K562 (cell line): Measurements from ENCODE around the gene CRKL. TPM values are rescaled to one million over a fixed set of nuclear protein-coding genes. Genes with fewer than 3 reads are reported as not detected.
A peak's percentile ranks its signal among the peaks of the same experiment; 100 is the strongest.

Experiments
- CEBPG ChIP-seq, 3 experiments: fragments of 200-800 bp in 1 of 3; sonication (Bioruptor generic) in 1 of 3; sonication (generic) in 1 of 3; formaldehyde crosslinking in 1 of 3; IDR thresholded peaks in 2 of 3; conservative IDR thresholded peaks in 1 of 3; 2 replicates each; pipeline versions ENCODE4 v1.6.1 to v1.8.0; 2016 to 2022; ENCODE audit warnings: missing compliant biosample characterization in 2 of 3, missing genetic modification characterization in 2 of 3, mild to moderate bottlenecking in 1 of 3, missing genetic modification reagents in 1 of 3
- DDX20 ChIP-seq: fragments of 450-650 bp; IDR thresholded peaks from 2 replicates; pipeline ENCODE4 v1.6.1; 2016; ENCODE audit warnings: missing genetic modification characterization, low read depth, mild to moderate bottlenecking, missing compliant biosample characterization, moderate library complexity
- MTA2 ChIP-seq: fragments of 450-650 bp; IDR thresholded peaks from 2 replicates; pipeline ENCODE4 v1.6.1; 2016; ENCODE audit warnings: low read depth
- PHB2 ChIP-seq: fragments of 450-650 bp; IDR thresholded peaks from 2 replicates; pipeline ENCODE4 v1.6.1; 2017; ENCODE audit warnings: low read depth
- PRMT5 ChIP-seq: sonication (generic); formaldehyde crosslinking; IDR thresholded peaks from 2 replicates; pipeline ENCODE4 v1.5.0; 2020; ENCODE audit warnings: missing genetic modification reagents
- RBM34 ChIP-seq: fragments of 200-400 bp; formaldehyde crosslinking; IDR thresholded peaks from 2 replicates; pipeline ENCODE4 v1.6.1; 2018; ENCODE audit warnings: low read length, borderline replicate concordance; ENCODE audit not compliant: insufficient read depth
- TFAM ChIP-seq: fragments of 250-450 bp; sonication (Bioruptor Pico); conservative IDR thresholded peaks from 2 replicates; pipeline ENCODE4 v1.5.0; 2021; ENCODE audit warnings: mild to moderate bottlenecking, moderate library complexity
- ZBTB17 ChIP-seq: fragments of 450-650 bp; formaldehyde crosslinking; IDR thresholded peaks from 2 replicates; pipeline ENCODE4 v1.4.0; 2020; ENCODE audit warnings: mild to moderate bottlenecking
- ZSCAN32 ChIP-seq: fragments of 450-650 bp; formaldehyde crosslinking; IDR thresholded peaks from 2 replicates; pipeline ENCODE4 v1.4.0; 2020; ENCODE audit warnings: mild to moderate bottlenecking, moderate library complexity
- polyA plus RNA-seq, 8 experiments: library from polyadenylated mRNA; depleted of rRNA in 4 of 8; stranded (reverse) in 5 of 8; unstranded in 3 of 8; fragments of >200 nt; fragmentation: Nextera tagmentation in 2 of 8; fragmentation: Illumina TruSeq in 1 of 8; extraction: Ambion mirVana in 2 of 8; extraction: Trizol in 1 of 8; gene quantifications; 2 replicates each; pipeline versions ENCODE4 v1.2.1 to v1.2.3, GENCODE V29; 2011 to 2014; ENCODE audit warnings: inconsistent platforms in 1 of 8, missing spikeins in 1 of 8
- total RNA-seq, 7 experiments: library from RNA; depleted of rRNA in 6 of 7; stranded (reverse); fragments of >200 nt in 6 of 7; fragmentation: Illumina TruSeq in 2 of 7; extraction: Trizol in 2 of 7; gene quantifications; 2 replicates each; pipeline versions ENCODE4 v1.2.1 to v1.2.3, GENCODE V29; 2011 to 2021; ENCODE audit warnings: low replicate concordance in 1 of 7
- TF ChIP-seq, protein P1 (sequence below): IDR thresholded peaks from 2 replicates; pipeline ENCODE4 v1.6.1; 2011; ENCODE audit not compliant: insufficient read length; ENCODE audit errors: extremely low read depth
- TF ChIP-seq, protein P2 (sequence below): fragments of 250-450 bp; sonication (Bioruptor Pico); IDR thresholded peaks from 2 replicates; pipeline ENCODE4 v1.4.0; 2020; ENCODE audit warnings: mild to moderate bottlenecking, moderate library complexity
- TF ChIP-seq, protein P3 (sequence below): IDR thresholded peaks from 2 replicates; pipeline ENCODE4 v1.6.1; 2011; ENCODE audit warnings: borderline replicate concordance, low read depth, mild to moderate bottlenecking, moderate library complexity, low read length; ENCODE audit not compliant: insufficient read depth, poor library complexity, severe bottlenecking
- TF ChIP-seq, protein P4 (sequence below): sonication (generic); formaldehyde crosslinking; IDR thresholded peaks from 2 replicates; pipeline ENCODE4 v1.8.0; 2022; ENCODE audit warnings: missing genetic modification reagents, mild to moderate bottlenecking, borderline replicate concordance
- TF ChIP-seq, protein P5 (sequence below): fragments of 250-450 bp; sonication (Bioruptor Pico); IDR thresholded peaks from 2 replicates; pipeline ENCODE4 v1.4.0; 2020; ENCODE audit warnings: mild to moderate bottlenecking

The CRKL gene
- total and polyA plus RNA-seq, 9 of the 15 experiments (the other 6 are each of a cell fraction or from before 2014, with no cell fraction given) = 100 to 263 (median 124) TPM

DNA sequence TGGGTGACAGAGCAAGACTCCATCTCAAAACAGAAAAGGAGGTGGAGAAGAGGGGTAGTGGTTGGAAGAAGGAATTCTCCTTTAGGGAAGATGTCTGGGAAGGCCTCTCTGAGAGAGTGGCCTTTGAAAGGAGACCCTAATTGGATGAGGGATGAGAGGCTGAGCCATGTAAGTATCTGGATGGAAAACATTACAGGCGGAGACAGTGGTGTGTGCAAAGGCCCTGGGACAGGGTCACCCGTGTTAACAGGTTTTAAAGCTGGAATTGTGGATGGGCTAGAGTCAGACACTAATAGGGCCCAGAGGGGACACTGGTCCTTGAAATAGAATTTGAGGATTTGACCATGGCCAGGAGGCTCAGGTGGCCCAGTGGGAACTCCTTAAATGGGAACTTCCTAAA is 48.0 kb upstream of the CRKL start (continued):
- TF ChIP-seq, protein P1, sequence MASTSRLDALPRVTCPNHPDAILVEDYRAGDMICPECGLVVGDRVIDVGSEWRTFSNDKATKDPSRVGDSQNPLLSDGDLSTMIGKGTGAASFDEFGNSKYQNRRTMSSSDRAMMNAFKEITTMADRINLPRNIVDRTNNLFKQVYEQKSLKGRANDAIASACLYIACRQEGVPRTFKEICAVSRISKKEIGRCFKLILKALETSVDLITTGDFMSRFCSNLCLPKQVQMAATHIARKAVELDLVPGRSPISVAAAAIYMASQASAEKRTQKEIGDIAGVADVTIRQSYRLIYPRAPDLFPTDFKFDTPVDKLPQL = no peak
- no peak for TF ChIP-seq DDX20 (tag)
- 0 out of 2 replicates have a peak, but pooled peaks have one; percentile 22 for TF ChIP-seq ZSCAN32 (CRISPR knock-in tag)
- TF ChIP-seq MTA2 = no peak
- no peak for TF ChIP-seq PRMT5 (CRISPR knock-in tag)
- TF ChIP-seq, protein P2, sequence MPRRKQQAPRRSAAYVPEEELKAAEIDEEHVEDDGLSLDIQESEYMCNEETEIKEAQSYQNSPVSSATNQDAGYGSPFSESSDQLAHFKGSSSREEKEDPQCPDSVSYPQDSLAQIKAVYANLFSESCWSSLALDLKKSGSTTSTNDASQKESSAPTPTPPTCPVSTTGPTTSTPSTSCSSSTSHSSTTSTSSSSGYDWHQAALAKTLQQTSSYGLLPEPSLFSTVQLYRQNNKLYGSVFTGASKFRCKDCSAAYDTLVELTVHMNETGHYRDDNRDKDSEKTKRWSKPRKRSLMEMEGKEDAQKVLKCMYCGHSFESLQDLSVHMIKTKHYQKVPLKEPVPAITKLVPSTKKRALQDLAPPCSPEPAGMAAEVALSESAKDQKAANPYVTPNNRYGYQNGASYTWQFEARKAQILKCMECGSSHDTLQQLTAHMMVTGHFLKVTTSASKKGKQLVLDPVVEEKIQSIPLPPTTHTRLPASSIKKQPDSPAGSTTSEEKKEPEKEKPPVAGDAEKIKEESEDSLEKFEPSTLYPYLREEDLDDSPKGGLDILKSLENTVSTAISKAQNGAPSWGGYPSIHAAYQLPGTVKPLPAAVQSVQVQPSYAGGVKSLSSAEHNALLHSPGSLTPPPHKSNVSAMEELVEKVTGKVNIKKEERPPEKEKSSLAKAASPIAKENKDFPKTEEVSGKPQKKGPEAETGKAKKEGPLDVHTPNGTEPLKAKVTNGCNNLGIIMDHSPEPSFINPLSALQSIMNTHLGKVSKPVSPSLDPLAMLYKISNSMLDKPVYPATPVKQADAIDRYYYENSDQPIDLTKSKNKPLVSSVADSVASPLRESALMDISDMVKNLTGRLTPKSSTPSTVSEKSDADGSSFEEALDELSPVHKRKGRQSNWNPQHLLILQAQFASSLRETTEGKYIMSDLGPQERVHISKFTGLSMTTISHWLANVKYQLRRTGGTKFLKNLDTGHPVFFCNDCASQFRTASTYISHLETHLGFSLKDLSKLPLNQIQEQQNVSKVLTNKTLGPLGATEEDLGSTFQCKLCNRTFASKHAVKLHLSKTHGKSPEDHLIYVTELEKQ (CRISPR knock-in tag) = no peak
- TF ChIP-seq ZBTB17 = no peak
- no peak for TF ChIP-seq TFAM (CRISPR knock-in tag)
- TF ChIP-seq, protein P3, sequence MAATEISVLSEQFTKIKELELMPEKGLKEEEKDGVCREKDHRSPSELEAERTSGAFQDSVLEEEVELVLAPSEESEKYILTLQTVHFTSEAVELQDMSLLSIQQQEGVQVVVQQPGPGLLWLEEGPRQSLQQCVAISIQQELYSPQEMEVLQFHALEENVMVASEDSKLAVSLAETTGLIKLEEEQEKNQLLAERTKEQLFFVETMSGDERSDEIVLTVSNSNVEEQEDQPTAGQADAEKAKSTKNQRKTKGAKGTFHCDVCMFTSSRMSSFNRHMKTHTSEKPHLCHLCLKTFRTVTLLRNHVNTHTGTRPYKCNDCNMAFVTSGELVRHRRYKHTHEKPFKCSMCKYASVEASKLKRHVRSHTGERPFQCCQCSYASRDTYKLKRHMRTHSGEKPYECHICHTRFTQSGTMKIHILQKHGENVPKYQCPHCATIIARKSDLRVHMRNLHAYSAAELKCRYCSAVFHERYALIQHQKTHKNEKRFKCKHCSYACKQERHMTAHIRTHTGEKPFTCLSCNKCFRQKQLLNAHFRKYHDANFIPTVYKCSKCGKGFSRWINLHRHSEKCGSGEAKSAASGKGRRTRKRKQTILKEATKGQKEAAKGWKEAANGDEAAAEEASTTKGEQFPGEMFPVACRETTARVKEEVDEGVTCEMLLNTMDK = no peak
- TF ChIP-seq, protein P4, sequence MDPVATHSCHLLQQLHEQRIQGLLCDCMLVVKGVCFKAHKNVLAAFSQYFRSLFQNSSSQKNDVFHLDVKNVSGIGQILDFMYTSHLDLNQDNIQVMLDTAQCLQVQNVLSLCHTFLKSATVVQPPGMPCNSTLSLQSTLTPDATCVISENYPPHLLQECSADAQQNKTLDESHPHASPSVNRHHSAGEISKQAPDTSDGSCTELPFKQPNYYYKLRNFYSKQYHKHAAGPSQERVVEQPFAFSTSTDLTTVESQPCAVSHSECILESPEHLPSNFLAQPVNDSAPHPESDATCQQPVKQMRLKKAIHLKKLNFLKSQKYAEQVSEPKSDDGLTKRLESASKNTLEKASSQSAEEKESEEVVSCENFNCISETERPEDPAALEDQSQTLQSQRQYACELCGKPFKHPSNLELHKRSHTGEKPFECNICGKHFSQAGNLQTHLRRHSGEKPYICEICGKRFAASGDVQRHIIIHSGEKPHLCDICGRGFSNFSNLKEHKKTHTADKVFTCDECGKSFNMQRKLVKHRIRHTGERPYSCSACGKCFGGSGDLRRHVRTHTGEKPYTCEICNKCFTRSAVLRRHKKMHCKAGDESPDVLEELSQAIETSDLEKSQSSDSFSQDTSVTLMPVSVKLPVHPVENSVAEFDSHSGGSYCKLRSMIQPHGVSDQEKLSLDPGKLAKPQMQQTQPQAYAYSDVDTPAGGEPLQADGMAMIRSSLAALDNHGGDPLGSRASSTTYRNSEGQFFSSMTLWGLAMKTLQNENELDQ (CRISPR knock-in tag) = no peak
- TF ChIP-seq RBM34 = no peak
- no peak for TF ChIP-seq CEBPG (CRISPR knock-in tag; IDR thresholded peaks at IDR 0.05)
- no peak for TF ChIP-seq CEBPG (tag; conservative IDR thresholded peaks at IDR 0.05 in 1 of 2, IDR thresholded peaks at IDR 0.05 in 1 of 2)
- no peak for TF ChIP-seq PHB2
- TF ChIP-seq, protein P5, sequence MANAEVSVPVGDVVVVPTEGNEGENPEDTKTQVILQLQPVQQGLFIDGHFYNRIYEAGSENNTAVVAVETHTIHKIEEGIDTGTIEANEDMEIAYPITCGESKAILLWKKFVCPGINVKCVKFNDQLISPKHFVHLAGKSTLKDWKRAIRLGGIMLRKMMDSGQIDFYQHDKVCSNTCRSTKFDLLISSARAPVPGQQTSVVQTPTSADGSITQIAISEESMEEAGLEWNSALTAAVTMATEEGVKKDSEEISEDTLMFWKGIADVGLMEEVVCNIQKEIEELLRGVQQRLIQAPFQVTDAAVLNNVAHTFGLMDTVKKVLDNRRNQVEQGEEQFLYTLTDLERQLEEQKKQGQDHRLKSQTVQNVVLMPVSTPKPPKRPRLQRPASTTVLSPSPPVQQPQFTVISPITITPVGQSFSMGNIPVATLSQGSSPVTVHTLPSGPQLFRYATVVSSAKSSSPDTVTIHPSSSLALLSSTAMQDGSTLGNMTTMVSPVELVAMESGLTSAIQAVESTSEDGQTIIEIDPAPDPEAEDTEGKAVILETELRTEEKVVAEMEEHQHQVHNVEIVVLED (CRISPR knock-in tag) = peak; percentile 16; the same call in 1 of the 2 replicates
